Thyroid gland (tissue), 4 donors: Measurements from ENCODE around the gene SCAMP1. TPM values are rescaled to one million over a fixed set of nuclear protein-coding genes. Genes with fewer than 3 reads are reported as not detected.
A peak's percentile ranks its signal among the peaks of the same experiment; 100 is the strongest.

Experiments
- DNase-seq, 2 donors: peaks; one replicate each; pipeline ENCODE4 v3.0.0-alpha.2; 2019
- H3K27ac ChIP-seq, 3 donors: fragments of 200-600 bp; sonication (generic); 1 replicate in 2 of 3; 2 replicates in 1 of 3; pipeline ENCODE4 v1.5.1; 2016 to 2019; ENCODE audit warnings: mild to moderate bottlenecking in 1 of 3, moderate library complexity in 1 of 3
- H3K27me3 ChIP-seq: fragments of 200-600 bp; sonication (generic); one replicate; pipeline ENCODE4 v1.5.1; 2019
- H3K36me3 ChIP-seq, 2 donors: fragments of 200-600 bp; sonication (generic); one replicate each; pipeline ENCODE4 v1.5.1; 2016 to 2019
- H3K4me1 ChIP-seq, 2 donors: fragments of 200-600 bp; sonication (generic); one replicate each; pipeline ENCODE4 v1.5.1; 2017 to 2019
- H3K4me3 ChIP-seq, 3 donors: fragments of 200-600 bp; sonication (generic); replicated peaks in 1 of 3; 1 replicate in 2 of 3; 2 replicates in 1 of 3; pipeline ENCODE4 v1.5.1; 2016; ENCODE audit warnings: mild to moderate bottlenecking in 1 of 3
- H3K9me3 ChIP-seq: fragments of 200-600 bp; sonication (generic); one replicate; pipeline ENCODE4 v1.5.1; 2017
- CTCF ChIP-seq, 6 experiments: fragments of 200-600 bp in 3 of 6; fragments of 450-650 bp in 3 of 6; sonication (generic) in 3 of 6; IDR thresholded peaks; one replicate each; pipeline ENCODE4 v1.5.1; 2016 to 2019; ENCODE audit warnings: antibody characterized with exemption in 6 of 6, mild to moderate bottlenecking in 2 of 6, inconsistent platforms in 1 of 6, moderate library complexity in 1 of 6
- POLR2A ChIP-seq, 2 donors: fragments of 450-650 bp; IDR thresholded peaks; one replicate each; pipeline ENCODE4 v1.6.1; 2017; ENCODE audit warnings: antibody characterized with exemption in 2 of 2, mild to moderate bottlenecking in 2 of 2, moderate library complexity in 1 of 2
- WGBS, 2 donors: methylation state at CpG; one replicate each; pipeline ENCODE4 v1.1.5; 2017; 5-methylcytosine and 5-hydroxymethylcytosine counted together
- intact Hi-C: fragments of 100-400 bp; cut with DNase I; formaldehyde crosslinking; loops from one replicate; pipeline ENCODE4 v1.15.1; 2023
- total RNA-seq, 4 donors: library from RNA; depleted of rRNA; stranded (reverse); fragments of >200 nt; gene quantifications; one replicate each; pipeline ENCODE4 v1.2.3, GENCODE V29; 2016

SCAMP1 gene
- total RNA-seq, 4 donors from 2014 or later: 45.0 to 56.1 (median 49.9) TPM

DNA sequence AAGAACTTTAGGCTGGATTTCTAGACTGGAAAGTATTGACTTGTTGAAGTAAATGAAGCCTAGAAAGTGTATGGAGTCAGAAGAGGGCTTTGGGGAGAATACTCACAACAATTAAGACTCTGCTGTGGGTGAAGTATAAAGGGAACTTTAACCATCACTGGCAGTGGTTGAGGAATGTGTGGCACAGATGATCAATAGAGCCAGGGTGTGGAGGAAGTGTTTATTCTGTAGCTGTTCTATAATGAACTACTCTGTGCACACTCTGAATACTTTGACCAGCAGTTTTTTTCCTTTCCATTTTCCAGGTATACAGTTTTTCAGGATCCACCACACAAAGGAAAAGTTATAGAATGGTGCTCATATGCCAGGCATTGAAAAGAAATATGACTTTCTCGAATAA, 106.7 kb downstream of the SCAMP1 start:
- Histone ChIP-seq H3K4me1 (no peaks in the 10 kb centered on the region), H3K4me3 (no peak overlapping the region), H3K9me3 (no peaks in the 10 kb centered on the region), H3K27me3 (no peaks in the 10 kb centered on the region), H3K36me3 (no peaks in the 10 kb centered on the region), H3K27ac (no peak overlapping the region)
- 98 to 100% methylated on average over 1 of the region's 1 CpG for WGBS, 2 donors
- DNase-seq: no peak
- intact Hi-C loops: no loop called here
- TF ChIP-seq POLR2A (IDR thresholded peaks at IDR 0.05): no peak
- TF ChIP-seq CTCF (IDR thresholded peaks at IDR 0.05): no peak

GRCh38 chr5:78467752-78468357, 107.4 kb downstream of the SCAMP1 start:
- Histone ChIP-seq H3K27me3 (no peaks in the 10 kb centered on the region), H3K36me3 (no peaks in the 10 kb centered on the region), H3K4me3 (no peak overlapping the region), H3K9me3 (no peaks in the 10 kb centered on the region), H3K4me1 (no peaks in the 10 kb centered on the region), H3K27ac (no peak overlapping the region)
- intact Hi-C loops: no loop called here
- DNase-seq: no peak
- TF ChIP-seq POLR2A (IDR thresholded peaks at IDR 0.05) (no peak), CTCF (IDR thresholded peaks at IDR 0.05) (peak; percentile 56 to 76 (median 70))
- 11 to 38% methylated on average over 3 of the region's 3 CpGs for WGBS, 2 donors

DNA sequence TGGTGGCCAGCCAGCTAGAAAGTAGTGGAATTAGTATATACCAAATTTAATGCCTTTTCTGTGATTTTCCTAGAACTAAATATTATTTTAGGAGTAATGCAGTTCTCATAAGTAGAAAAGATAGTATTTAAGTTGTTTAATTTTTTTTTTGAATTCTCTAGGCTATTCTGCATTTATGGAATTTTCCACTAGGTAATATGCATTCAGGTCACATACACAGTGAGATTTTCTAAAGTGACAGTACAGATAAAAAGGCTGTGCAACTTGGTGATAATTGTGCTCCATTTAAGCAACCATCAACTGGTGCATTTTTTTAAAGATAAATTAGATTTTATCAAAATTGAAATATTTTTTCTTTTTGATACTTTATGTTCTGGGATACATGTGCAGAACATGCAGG, 111.5 kb downstream of the SCAMP1 start:
- no peak overlapping the region for H3K27ac ChIP-seq
- no peaks in the 10 kb centered on the region for H3K9me3 ChIP-seq
- no peaks in the 10 kb centered on the region for H3K27me3 ChIP-seq
- no peak overlapping the region for H3K4me3 ChIP-seq
- no peaks in the 10 kb centered on the region for H3K4me1 ChIP-seq
- intact Hi-C loops: no loop called here
- TF ChIP-seq POLR2A (IDR thresholded peaks at IDR 0.05) (no peak), CTCF (IDR thresholded peaks at IDR 0.05) (no peak)
- H3K36me3 ChIP-seq: no peaks in the 10 kb centered on the region
- no peak for DNase-seq

- no peak for DNase-seq
- H3K27ac ChIP-seq: no peak overlapping the region
- no peak overlapping the region for H3K4me3 ChIP-seq
- no peaks in the 10 kb centered on the region for H3K36me3 ChIP-seq
- intact Hi-C loops: no loop called here
- no peaks in the 10 kb centered on the region for H3K27me3 ChIP-seq
- TF ChIP-seq POLR2A (IDR thresholded peaks at IDR 0.05) (no peak), CTCF (IDR thresholded peaks at IDR 0.05) (no peak)
- no peaks in the 10 kb centered on the region for H3K9me3 ChIP-seq
- no peaks in the 10 kb centered on the region for H3K4me1 ChIP-seq
Observed at GRCh38 chr5:78472469-78473106, 112.2 kb downstream of the SCAMP1 start.

DNA sequence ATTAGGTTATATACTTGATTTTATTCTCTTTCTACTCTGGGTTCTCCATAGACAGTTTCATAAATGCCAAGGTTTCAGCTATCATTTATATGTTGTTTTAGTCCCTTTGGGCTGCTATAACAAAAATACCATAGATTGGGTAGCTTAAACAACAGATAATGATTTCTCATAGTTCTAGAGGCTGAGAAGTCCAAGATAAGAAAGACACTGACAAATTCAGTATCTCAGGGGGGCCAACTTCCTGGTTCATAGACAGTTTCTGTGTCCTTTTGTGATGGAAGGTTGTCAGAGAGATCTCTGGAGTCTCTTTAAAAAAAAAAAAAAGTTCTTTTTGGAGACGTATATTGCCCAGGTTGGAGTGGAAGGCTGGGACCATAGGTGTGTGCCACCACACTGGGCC, 113.3 kb downstream of the SCAMP1 start:
- intact Hi-C loops: no loop called here
- H3K4me3 ChIP-seq: no peak overlapping the region
- no peak overlapping the region for H3K27ac ChIP-seq
- WGBS, 2 donors: 100% methylated on average over 1 of the region's 1 CpG
- DNase-seq: no peak
- no peaks in the 10 kb centered on the region for H3K36me3 ChIP-seq
- H3K4me1 ChIP-seq: no peaks in the 10 kb centered on the region
- H3K27me3 ChIP-seq: no peaks in the 10 kb centered on the region
- no peak for TF ChIP-seq POLR2A (IDR thresholded peaks at IDR 0.05)
- no peak for TF ChIP-seq CTCF (IDR thresholded peaks at IDR 0.05)
- H3K9me3 ChIP-seq: no peaks in the 10 kb centered on the region
